ENCODE data around the gene GLRA3.

DNA sequence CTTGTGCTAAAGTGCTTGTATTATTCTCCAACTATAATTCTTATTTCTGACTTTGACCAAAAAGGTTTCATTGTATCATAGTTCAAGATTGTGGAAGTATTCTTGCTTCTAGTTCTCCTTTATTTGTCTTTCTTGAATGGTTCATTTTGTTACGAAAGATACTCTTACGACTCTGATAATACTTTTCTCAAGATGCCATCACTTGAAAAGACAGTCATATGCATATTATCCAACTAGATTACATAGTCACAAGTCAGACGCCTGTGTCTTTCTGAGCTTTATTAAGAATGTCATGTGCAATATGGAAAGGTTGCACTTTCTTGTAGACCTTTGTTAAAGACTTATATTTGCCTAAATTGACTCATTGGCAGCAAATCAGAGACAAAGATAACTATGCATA is 235.3 kb downstream of the GLRA3 start:
- no peak for TF ChIP-seq POLR2A (IDR thresholded peaks at IDR 0.05)
- TF ChIP-seq, protein P1, sequence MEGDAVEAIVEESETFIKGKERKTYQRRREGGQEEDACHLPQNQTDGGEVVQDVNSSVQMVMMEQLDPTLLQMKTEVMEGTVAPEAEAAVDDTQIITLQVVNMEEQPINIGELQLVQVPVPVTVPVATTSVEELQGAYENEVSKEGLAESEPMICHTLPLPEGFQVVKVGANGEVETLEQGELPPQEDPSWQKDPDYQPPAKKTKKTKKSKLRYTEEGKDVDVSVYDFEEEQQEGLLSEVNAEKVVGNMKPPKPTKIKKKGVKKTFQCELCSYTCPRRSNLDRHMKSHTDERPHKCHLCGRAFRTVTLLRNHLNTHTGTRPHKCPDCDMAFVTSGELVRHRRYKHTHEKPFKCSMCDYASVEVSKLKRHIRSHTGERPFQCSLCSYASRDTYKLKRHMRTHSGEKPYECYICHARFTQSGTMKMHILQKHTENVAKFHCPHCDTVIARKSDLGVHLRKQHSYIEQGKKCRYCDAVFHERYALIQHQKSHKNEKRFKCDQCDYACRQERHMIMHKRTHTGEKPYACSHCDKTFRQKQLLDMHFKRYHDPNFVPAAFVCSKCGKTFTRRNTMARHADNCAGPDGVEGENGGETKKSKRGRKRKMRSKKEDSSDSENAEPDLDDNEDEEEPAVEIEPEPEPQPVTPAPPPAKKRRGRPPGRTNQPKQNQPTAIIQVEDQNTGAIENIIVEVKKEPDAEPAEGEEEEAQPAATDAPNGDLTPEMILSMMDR (IDR thresholded peaks at IDR 0.05): no peak
